HG03442 (cell line): Measurements from ENCODE around the gene JUND.
A peak's percentile ranks its signal among the peaks of the same experiment; 100 is the strongest.

Source experiments
- ATAC-seq: cut with Tn5 transposase; IDR thresholded peaks from one replicate; pipeline ENCODE4 v1.9.1; 2021; ENCODE audit warnings: mild to moderate bottlenecking, moderate library complexity; ENCODE audit not compliant: unreplicated experiment

Gene JUND

GRCh38 chr19:18291019-18291524 is 9.7 kb upstream of the JUND start:
- no peak for ATAC-seq

- ATAC-seq, result peak; percentile 42
Observed at GRCh38 chr19:18290302-18291018, 9.0 kb upstream of the JUND start.

GRCh38 chr19:18289471-18290301 is 8.3 kb upstream of the JUND start:
- no peak for ATAC-seq

GRCh38 chr19:18287836-18288772 is 6.7 kb upstream of the JUND start:
- no peak for ATAC-seq

- no peak for ATAC-seq
Observed at GRCh38 chr19:18286973-18287635, 5.7 kb upstream of the JUND start.

- no peak for ATAC-seq
Observed at GRCh38 chr19:18284712-18285360, 3.4 kb upstream of the JUND start.

- no peak for ATAC-seq
Observed at GRCh38 chr19:18283338-18283737, 1.9 kb upstream of the JUND start.

- no peak for ATAC-seq
Observed at GRCh38 chr19:18282788-18283141, 1.3 kb upstream of the JUND start.

GRCh38 chr19:18282021-18282787 is 782 bp upstream of the JUND start:
- no peak for ATAC-seq

- ATAC-seq, result peak; percentile 13
Observed at GRCh38 chr19:18280247-18281081, 958 bp downstream of the JUND start.

- ATAC-seq, result no peak
Observed at GRCh38 chr19:18279516-18280246, 1.7 kb downstream of the JUND start.

GRCh38 chr19:18279266-18279515 is 2.2 kb downstream of the JUND start:
- ATAC-seq, result no peak

GRCh38 chr19:18278521-18279265 is 2.7 kb downstream of the JUND start:
- ATAC-seq, result no peak

- ATAC-seq, result no peak
Observed at GRCh38 chr19:18274781-18275356, 6.6 kb downstream of the JUND start.

- ATAC-seq, result no peak
Observed at GRCh38 chr19:18274219-18274780, 7.1 kb downstream of the JUND start, which contains the start of gene IQCN. TSS of gene IQCN (minus strand) at chr19:18274452. CDS start at chr19:18269478, 4,974 bp downstream.

GRCh38 chr19:18273561-18274218 is 7.7 kb downstream of the JUND start:
- no peak for ATAC-seq
